AG09309 (cell line): Measurements from ENCODE around the gene RRP1.
"Not testable (repeated sequence)": the region's sequence is repeated elsewhere in the genome, so short reads cannot be mapped to it uniquely, and the experiment has no call there.

ENCODE experiments used
- DNase-seq: peaks from one replicate; pipeline ENCODE4 v3.0.0-alpha.2; 2010; ENCODE audit warnings: low read depth
- H3K4me3 ChIP-seq: 2 replicates; pipeline ENCODE4 v1.5.1; 2011; ENCODE audit warnings: mild to moderate bottlenecking, low read depth, low read length, moderate library complexity; ENCODE audit not compliant: control insufficient read depth
- TF ChIP-seq, protein P1 (sequence below): IDR thresholded peaks from 2 replicates; pipeline ENCODE4 v1.5.1; 2011; ENCODE audit warnings: mild to moderate bottlenecking, low read depth, low read length, inconsistent platforms; ENCODE audit not compliant: insufficient read depth, control insufficient read depth; ENCODE audit errors: missing control alignments

The RRP1 gene

DNA sequence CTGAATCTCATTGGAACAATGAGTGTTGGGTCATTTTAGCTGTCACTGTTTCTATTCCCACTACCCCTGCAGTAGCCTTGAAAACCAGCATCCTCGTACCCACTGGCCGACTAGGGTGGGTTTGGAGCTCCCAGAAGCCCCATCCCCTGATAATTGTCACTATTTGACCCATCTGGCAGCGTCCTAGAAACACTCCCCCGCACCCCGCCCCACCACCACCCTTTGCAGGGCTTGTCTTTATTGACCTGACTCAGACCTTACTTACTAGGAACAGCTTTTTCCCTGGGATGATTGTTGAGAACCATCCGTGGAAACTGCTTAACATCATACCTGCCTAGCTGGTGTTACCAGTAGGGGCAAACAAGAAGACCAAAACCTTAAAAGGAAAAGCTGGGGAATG lies 47.2 kb downstream of the RRP1 start:
- TF ChIP-seq, protein P1, sequence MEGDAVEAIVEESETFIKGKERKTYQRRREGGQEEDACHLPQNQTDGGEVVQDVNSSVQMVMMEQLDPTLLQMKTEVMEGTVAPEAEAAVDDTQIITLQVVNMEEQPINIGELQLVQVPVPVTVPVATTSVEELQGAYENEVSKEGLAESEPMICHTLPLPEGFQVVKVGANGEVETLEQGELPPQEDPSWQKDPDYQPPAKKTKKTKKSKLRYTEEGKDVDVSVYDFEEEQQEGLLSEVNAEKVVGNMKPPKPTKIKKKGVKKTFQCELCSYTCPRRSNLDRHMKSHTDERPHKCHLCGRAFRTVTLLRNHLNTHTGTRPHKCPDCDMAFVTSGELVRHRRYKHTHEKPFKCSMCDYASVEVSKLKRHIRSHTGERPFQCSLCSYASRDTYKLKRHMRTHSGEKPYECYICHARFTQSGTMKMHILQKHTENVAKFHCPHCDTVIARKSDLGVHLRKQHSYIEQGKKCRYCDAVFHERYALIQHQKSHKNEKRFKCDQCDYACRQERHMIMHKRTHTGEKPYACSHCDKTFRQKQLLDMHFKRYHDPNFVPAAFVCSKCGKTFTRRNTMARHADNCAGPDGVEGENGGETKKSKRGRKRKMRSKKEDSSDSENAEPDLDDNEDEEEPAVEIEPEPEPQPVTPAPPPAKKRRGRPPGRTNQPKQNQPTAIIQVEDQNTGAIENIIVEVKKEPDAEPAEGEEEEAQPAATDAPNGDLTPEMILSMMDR, result no peak
- no peak for DNase-seq
- H3K4me3 ChIP-seq, result no peak overlapping the region

DNA sequence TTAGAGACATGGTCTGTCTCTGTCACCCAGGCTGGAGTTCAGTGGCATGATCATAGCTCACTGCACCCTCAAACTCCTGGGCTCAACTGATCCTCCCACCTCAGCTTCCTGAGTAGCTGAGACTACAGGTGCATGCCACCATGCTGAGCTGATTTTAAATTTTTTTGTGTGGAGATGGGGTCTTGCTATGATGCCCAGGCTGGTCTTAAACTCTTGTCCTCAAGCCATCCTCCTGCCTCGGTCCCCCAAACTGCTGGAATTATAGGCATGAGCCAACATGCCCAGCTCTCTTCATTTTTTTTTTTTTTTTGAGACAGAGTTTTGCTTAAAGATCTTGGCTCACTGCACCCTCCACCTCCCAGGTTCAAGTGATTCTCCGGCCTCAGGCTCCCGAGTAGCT lies 50.9 kb downstream of the RRP1 start:
- no peak overlapping the region for H3K4me3 ChIP-seq
- DNase-seq, result no peak
- TF ChIP-seq, protein P1, result no peak

DNA sequence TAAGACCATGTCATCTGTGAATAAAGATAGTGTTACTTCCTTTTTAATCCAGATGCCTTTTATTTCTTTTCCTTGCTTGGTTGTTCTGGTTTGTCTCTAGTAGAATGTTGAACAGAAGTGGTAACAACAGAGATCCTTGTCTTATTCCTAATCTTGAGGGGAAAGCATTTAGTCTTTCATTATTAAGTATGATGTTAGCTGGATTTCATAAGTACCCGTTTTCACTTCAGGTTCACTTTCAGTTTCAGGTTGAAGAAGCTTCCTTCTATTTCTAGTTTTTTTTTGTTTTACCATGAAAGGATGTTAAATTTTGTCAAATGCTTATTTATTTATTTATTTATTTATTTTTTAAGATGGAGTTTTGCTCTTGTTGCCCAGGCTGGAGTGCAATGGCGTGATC lies 53.4 kb downstream of the RRP1 start:
- no peak overlapping the region for H3K4me3 ChIP-seq
- TF ChIP-seq, protein P1, result no peak
- DNase-seq, result no peak

DNA sequence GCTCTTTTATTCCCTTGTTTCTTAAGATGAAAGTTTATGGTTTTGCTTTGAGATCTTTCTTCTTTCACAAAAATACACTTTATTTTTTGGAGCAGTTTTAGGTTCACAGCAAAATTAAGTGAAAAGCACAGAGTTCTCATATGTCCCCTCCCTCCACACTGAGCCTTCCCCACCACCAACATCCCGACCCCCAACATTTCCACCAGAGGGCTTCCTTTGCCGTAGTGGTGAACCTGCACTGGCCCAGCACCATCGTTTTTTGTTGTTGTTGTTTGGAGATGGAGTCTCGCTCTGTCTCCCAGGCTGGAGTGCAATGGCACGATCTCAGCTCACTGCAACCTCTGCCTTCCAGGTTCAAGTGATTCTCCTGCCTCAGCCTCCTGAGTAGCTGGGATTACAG lies 55.5 kb downstream of the RRP1 start:
- not testable (repeated sequence) for H3K4me3 ChIP-seq, DNase-seq

DNA sequence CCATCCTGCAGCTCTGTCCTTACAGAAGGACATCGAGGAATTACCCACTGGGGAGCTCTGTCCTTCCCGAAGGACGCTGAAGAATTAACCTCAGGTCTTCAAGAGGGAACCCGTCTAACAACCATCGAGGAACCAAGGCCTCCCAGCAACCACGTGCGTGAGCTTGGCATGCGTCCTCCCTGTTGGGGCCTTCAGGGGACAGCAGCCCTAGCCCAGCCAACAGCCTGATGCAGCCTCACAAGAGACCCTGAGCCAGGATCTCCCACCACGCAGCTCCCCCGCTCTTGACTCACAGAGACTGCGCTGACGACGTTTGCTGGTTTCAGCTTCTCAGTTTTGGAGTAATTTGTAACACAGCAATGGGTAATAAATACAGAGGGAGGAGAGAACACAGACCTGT lies 56.0 kb downstream of the RRP1 start:
- DNase-seq, result no peak
- no peak overlapping the region for H3K4me3 ChIP-seq
- TF ChIP-seq, protein P1, result no peak

DNA sequence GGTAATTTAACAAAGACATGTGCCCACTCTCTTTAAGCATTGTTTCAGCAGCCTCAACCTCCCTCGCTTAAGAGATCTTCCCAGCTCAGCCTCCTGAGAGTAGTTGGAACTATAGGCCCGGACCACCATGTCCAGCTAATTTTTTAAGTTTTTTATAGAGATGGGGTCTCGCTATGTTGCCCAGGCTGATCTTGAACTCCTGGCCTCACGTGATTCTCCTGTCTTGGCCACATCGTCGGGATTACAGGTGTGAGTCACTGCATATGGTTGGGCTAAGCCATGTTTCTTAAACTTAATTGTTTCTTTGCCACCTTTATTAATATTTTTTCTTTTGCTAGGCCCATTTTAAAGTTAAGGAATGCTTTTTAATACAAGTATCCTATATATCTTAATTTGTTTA lies 57.1 kb downstream of the RRP1 start:
- TF ChIP-seq, protein P1, result no peak

DNA sequence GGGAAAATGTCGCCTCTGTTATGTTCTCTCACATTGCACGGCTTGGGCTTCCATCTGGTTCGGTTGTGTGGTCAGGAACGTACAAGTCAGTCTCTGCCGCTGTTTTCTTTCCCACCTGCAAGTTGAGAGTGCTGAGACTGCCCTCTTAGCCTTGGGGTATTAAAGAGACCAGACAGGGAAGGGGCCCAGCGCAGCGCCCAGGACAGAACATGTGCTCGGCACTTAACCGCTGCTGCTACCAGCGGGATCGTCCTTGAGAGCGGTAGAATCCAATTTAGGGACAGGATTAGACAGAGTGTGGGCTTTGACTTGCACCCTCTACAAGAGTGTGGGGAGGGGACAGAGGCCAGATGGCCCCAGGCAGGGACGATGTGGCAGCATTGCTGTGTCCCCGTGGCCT lies 57.9 kb downstream of the RRP1 start:
- H3K4me3 ChIP-seq, result no peak overlapping the region
- no peak for DNase-seq
- TF ChIP-seq, protein P1, result no peak

More for the DNA sequence above, 57.1 kb downstream of the RRP1 start:
- no peak for DNase-seq
- no peak overlapping the region for H3K4me3 ChIP-seq
